ENCODE results near the gene PRF1.
"Not testable (repeated sequence)": the region's sequence is repeated elsewhere in the genome, so short reads cannot be mapped to it uniquely, and the experiment has no call there.

The PRF1 gene

DNA sequence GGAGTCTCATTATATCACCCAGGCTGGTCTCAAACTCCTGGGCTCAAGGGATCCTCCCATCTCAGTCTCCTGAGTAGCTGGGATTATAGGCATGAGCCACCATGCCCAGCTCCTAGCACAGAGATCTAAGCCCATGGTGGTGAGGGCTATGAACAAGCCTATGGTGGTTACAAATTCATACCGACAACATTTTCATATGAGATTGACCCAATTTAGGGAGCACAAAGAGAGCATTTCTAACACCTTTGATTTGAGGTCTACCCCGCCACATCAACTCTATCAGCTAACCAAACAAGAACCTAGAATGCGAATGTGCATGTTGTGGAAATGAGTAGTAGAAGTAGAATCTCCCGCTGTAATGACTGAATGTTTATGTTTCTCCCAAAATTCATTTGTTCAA lies 14.2 kb upstream of the PRF1 start:
- no peak for DNase-seq

GRCh38 chr10:70615784-70616522 lies 13.4 kb upstream of the PRF1 start:
- DNase-seq = no peak

DNA sequence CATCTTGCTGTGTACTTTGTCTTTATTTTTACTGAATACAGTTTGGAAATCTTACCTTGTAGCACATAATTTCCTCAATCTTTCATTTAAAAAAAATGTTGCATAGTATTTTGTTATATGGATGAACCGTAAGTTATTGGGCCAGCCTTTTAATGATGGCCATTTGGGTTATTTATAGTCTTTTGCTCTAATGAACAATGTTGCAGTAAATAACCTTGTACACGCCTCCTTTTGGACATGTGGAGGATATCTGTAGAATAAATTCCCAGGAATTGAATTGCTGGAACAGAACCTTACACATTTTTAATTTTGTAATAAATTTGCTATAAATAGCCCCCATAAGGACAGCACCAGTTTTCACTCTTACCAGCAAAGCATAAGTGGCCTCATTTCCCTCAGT lies 12.7 kb upstream of the PRF1 start:
- DNase-seq = no peak

GRCh38 chr10:70614364-70614763 lies 11.8 kb upstream of the PRF1 start:
- not testable (repeated sequence) for DNase-seq

DNA sequence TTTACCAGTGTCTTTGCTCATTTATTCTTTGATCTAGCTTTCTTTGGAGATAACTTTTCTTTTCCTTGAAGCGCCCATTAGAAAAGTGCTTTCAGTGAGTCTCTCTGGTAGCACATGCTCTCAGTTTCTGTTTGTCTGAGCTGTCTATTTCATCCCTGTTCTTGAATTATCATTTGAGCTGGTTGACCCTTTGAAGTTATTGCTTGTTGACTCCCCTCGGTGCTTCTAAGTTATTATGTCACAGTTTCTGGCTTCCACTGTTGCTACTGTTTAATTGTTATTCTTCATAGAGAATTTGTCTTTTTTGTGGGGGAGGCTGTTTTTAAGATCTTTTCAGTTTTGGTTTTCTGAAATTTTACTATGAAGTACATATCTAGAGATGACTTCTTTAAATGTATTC lies 11.4 kb upstream of the PRF1 start:
- no peak for DNase-seq

DNA sequence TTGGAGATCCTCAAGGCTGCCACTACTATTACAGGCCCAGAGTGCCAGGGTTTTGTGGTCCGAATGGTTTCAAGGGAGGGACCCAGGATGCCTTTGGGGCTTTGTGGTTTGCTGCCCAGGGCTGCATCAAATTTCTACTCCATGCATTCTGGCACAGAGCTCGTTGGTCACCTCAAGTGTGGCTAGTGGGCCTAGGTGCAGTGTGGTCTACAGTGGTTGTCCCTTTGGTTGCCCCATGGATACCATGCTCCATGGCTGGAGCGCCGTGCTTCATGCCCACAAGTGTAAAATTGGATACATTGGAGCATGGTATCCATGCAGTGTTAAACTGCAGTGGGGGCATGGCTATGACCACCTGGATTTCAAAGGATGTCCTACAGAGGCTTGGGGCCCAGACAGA lies 5.4 kb upstream of the PRF1 start:
- DNase-seq = no peak

DNA sequence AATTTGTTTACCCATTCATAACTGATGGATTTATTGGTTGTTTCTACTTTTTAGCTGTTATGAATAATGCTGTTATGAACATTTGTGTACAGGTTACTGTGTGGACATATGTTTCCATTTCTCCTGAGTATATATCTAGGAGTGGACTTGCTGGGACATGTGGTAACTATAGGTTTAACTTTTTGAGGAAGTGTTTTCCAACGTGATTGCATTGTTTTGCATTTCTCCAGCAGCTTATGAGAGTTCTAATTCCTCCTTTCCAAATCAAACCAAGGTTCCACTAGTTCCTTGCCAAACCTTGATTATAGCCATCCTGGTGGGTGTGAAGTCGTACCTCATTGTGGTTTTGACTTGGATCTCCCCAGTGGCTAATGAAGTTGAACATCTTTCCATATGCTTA lies 2.6 kb upstream of the PRF1 start:
- DNase-seq = no peak

- no peak for DNase-seq
These were observed 1.6 kb upstream of the PRF1 start for GRCh38 chr10:70604106-70604505.

DNA sequence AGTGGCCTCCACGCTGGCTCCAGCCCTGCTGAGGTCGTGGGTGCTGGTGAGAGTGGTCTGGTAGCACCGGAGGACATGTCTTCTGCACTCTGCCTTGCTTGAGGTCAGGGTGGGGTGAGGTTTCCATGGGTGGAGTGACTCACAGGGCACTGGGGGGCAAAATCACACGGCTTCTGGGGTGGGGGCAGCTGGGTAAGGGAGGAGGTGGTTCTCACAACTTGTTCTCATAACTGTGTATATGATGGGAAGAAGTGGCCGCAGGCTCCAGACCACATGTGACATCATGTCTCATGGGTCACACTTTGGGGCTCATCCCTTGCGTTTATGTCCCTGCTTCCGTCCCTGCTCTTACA lies 884 bp upstream of the PRF1 start:
- no peak for DNase-seq

GRCh38 chr10:70601746-70602145 lies 795 bp downstream of the PRF1 start:
- no peak for DNase-seq

DNA sequence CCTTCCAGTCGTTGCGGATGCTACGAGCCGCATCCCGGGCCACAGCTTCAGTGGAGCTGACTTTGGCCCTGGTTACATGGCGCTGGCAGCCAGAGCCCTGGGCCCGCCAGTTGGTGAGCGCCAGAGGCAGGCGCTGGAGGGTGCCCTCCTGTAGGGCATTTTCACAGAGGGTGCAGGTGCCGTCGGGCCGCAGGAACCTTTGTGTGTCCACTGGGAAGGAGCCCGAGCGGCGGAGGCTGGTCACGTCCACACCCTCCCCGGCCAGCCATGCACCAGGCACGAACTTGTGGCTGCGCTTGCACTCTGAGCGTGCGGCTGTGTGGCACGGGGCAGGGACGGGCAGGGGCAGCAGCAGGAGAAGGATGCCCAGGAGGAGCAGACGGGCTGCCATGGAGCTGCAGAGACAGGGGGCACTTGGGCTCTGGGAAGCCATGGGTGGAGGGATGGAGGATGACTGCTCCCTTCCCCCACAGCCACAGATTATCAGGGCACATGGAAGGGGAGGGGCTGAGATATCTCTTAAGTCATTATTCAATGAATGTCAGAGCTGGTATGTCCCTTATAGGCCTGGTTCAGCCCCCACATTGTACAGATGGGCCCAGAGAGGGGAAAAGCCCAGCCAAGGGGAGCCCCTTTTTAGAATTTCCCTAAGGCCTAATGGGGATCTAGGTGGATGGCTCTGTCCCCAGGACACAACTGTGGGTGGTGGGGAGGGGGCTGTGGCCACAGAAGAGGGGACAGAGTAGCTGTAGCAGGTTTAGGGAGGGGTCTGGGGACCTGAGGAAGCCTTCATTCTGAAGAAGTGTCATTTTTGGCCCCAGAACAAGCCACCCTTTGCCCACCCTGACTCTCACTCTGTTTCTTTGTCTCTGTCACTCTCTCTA lies 1.8 kb downstream of the PRF1 start:
- no peak for DNase-seq

DNA sequence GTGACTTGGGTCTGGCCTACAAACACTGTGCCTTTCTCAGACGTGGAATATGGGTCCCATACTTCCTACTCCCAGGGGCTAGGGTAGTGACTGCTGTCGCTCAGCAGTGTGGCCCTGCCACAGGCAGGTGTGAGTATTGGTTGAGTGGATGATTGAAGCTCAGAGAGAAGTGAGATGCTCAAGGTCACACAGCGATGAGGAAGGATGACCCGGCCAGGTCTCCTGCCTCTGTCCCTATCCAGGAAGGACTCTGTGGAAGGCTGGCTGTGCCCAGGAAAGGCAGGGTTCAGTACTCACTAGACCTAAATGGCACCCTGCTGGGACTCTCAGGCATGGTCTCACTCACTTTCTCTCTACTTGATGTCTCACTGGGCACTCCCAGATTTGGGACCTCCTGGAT lies 2.8 kb downstream of the PRF1 start:
- DNase-seq = no peak

DNA sequence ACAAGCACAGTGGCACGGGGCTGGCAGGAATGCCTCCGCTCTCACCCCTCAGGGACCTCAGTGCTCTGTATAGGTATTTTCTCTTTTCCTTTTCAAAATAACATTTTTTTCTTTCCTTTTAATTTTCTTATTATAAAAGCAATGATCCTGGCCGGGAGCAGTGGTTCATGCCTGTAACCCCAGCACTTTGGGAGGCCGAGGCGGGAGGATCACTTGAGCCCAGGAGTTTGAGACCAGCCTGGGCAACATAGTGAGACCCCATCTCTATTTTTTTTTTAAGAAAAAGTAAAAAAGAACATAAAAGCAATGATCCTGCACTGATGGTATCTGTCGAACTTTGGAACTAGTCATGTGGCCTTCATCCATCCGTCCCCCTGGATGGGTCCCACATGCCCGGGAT lies 3.2 kb downstream of the PRF1 start:
- DNase-seq = no peak

- DNase-seq = no peak
These were observed 3.7 kb downstream of the PRF1 start for GRCh38 chr10:70598857-70599295.

- no peak for DNase-seq
These were observed 4.4 kb downstream of the PRF1 start for GRCh38 chr10:70597856-70598815.

DNA sequence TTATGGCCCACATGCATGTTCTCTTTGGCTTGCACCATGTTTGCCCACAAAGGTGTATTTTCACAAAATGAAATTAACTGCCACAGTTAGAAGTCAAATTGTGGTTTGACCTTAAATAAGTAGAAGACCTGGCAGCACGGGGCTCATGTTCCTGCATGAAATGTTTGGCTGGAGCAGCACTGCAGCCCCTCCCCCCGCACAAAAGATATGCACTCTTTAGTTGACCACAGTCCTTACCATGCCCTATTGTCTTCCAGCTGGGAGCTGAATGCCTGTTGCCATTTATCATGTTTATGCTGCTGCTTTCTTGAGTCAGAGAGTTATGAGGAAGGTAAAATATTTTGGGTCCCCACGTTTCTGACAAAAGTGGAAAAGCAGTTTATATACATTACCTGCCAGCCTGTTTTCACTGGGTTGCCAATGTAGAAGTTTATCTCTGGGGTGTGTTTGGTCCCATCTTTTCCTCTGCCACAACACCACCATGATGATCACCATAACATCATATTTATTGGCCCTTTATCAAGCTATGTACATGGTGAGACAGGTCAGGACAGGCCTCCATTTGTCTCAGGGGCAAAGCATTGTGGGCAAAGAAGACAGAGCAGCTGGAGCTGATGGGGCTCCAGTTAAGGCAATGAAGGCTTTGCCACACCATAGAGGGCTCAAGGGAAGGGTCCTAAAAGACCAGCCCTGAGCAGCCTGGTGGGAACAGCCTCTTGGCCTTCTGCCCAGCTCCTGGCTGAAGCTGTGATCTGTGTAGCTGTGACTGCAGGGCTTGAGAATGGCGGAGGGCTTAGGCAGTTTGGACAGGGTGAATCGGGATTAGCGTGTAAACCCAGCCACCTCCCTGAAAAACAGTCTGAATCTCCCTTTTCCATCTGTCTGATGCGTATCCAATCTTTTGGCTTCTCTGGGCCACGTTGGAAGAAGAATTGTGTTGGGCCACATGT lies 5.4 kb downstream of the PRF1 start:
- DNase-seq = no peak

DNA sequence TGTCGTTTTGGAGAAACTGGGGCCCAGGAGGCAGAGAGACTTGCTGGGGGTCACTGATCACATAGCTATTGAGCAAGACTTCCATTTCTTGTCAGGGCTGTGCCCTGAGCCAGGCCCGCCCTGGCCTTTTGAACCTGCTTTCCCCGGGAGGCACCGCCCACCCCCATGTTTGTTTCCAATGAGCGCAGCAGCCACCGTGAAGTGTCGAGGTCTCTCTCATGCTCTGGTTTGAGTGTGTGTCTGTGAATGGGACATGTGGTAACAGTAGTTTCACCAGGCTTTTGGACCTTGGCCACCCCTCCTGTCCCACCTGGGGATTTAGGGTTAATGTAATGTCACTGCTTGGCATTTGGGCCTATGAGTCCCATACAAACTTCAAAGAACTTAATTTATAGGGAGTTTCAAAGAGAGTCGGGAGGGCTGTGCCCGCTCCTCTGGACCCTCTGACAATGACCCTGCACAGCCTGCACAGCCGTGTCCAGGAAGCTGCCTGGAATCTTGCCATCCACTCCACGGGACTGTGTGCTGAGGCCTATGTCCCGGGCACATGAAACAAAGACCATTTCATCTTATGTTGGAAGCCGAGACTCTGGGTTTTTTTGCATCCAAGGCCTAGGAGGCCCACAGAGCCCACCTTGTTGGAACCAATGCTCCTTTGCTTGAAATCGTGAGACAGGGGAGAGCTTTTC lies 6.3 kb downstream of the PRF1 start:
- no peak for DNase-seq

- DNase-seq = no peak
These were observed 7.0 kb downstream of the PRF1 start for GRCh38 chr10:70595566-70596016.

- DNase-seq = no peak
These were observed 8.4 kb downstream of the PRF1 start for GRCh38 chr10:70594161-70594560.

- DNase-seq = no peak
These were observed 9.0 kb downstream of the PRF1 start for GRCh38 chr10:70593513-70593890.

- DNase-seq = no peak
These were observed 9.6 kb downstream of the PRF1 start for GRCh38 chr10:70592746-70593512.

All from NCI-H2029 (cell line).